ENCODE measurements around the gene KCTD19.

KCTD19 gene

DNA sequence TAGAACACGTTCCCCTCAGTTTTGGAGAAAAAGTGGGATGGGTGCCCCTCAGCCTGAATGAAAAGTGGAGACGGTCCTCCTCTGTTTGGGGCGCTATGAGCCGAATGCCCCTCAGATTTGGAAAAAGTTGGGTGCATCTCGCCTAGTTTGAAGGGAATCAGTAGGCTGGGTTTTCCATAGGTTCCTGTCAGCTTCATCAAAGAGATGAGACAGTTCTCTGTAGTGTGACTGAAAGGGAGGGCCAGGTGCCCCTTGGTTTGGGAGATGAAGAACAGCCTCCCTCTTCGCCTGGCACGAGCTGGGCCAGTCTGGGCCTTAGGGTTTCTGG, 78.5 kb downstream of the KCTD19 start:
- TF ChIP-seq CTCF (conservative IDR thresholded peaks at IDR 0.05), result no peak
- H3K27ac ChIP-seq, result peak overlapping the region; percentile 80

DNA sequence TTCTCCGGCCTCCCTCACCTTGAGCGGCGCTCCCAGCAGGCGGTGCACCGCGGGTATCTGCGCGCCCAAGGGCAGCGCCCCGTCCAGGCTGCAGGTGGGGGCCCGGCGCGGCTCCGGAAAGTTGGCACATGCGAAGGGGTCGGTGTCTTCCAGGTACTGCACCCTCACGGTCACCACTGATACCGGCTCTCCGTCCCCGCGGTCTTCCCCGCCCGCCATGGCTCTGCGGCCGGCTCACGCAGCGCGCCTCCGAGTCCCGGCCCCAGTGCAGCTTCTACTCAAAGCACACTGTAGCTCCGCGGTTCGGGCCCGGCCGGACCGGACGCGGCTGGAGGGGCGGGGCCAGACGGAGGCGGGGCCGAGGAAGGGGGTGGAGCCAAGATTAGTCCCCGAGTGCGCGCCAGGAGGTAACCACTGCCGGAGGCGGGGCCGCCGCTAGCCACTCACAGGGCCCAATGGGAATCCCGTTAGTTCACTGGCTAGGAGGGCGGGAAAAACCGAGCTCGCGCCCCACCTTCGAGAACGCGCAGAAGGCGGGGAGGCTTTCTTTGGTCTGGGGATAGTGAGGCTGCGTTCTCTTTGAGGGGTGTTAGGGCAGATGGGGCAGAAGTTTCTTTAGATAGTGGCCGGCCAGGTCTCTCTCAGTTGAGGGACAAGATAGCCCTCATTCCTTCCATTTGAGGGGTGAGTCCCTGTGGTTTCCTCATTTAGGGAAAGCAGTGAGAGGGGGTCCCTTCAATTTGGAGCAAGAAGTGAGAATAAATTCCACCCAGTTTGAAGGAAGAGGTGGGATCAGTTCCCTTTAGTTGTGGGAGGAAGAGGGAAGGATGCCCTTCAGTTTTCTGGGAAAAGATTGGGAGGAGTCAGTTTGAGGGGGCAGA, 79.1 kb downstream of the KCTD19 start, which contains the start of gene FHOD1:
TSS of gene FHOD1 (minus strand) at position 290 of the 881 bp plus-strand sequence. CDS start at position 219, 71 bp downstream.
- H3K27ac ChIP-seq, result peak within 1 kb of the TSS; percentile 80
- no peak for TF ChIP-seq CTCF (conservative IDR thresholded peaks at IDR 0.05)

- peak overlapping the region; percentile 80 for H3K27ac ChIP-seq
Measured at GRCh38 chr16:67246756-67247191, 79.8 kb downstream of the KCTD19 start.

GRCh38 chr16:67246081-67246755, 80.3 kb downstream of the KCTD19 start:
- peak overlapping the region; percentile 80 for H3K27ac ChIP-seq
- peak; percentile 26; the same call in 1 of the 2 replicates for TF ChIP-seq CTCF (conservative IDR thresholded peaks at IDR 0.05)

More at GRCh38 chr16:67246756-67247191, 79.8 kb downstream of the KCTD19 start:
- no peak; the same call in 1 of the 2 replicates for TF ChIP-seq CTCF (conservative IDR thresholded peaks at IDR 0.05)

DNA sequence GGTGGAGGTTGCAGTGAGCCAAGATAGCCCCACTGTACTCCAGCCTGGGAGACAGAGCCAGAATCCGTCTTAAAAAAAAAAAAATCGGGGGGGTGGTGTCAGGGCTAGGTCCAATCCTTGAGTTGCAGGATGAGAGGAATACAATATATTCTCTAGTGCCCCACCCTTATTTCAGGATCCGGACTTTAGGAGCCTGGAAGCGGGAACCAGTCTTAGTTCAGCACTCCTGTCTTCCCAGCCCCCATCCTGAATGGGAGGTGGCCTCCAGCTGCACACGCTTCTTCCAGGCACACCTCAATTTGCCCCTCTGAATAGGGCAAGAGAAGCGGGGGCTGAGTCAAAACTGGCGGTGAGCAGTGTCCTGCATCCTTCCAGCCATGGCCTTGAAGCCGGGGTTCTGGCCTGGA, 80.9 kb downstream of the KCTD19 start:
- H3K27ac ChIP-seq, result peak overlapping the region; percentile 80
- no peak for TF ChIP-seq CTCF (conservative IDR thresholded peaks at IDR 0.05)

GRCh38 chr16:67245186-67245585, 81.4 kb downstream of the KCTD19 start:
- H3K27ac ChIP-seq, result peak overlapping the region; percentile 80
- TF ChIP-seq CTCF (conservative IDR thresholded peaks at IDR 0.05), result no peak

Measured in VCaP (cell line).